ENCODE data around the gene ASGR2. TPM values are rescaled to one million over a fixed set of nuclear protein-coding genes. Genes with fewer than 3 reads are reported as not detected.

The ASGR2 gene
- total RNA-seq, 4 donors from 2014 or later: 0.32 TPM; not detected in 3

- intact Hi-C loops (cut with DNase I; ENCODE audit: low total_unique reads): no loop called here
- in situ Hi-C loops (cut with MboI; ENCODE audit: low pct_ligation_motif_present in 1 of 4, low pct_unique_long_range_greater_than_20kb in 1 of 4, low sequenced_read_pairs in 3 of 4): no loop called here
- no peaks in the 10 kb centered on the region for H3K27me3 ChIP-seq
- 70 to 76% methylated on average over 10 of the region's 10 CpGs for WGBS, 2 donors (ENCODE audit: low coverage in 1 of 2)
- H3K4me3 ChIP-seq: no peak overlapping the region
- H3K4me1 ChIP-seq: no peaks in the 10 kb centered on the region
- no peaks in the 10 kb centered on the region for H3K9me3 ChIP-seq
- H3K27ac ChIP-seq: no peak overlapping the region
- TF ChIP-seq POLR2A (IDR thresholded peaks at IDR 0.05) (no peak), EP300 (IDR thresholded peaks at IDR 0.05; ENCODE audit: low read depth) (no peak), POLR2AphosphoS5 (IDR thresholded peaks at IDR 0.05) (no peak), CTCF (IDR thresholded peaks at IDR 0.05) (no peak)
- no peak for DNase-seq
- no peaks in the 10 kb centered on the region for H3K36me3 ChIP-seq
Observed at GRCh38 chr17:7078711-7079110, 35.9 kb downstream of the ASGR2 start.

DNA sequence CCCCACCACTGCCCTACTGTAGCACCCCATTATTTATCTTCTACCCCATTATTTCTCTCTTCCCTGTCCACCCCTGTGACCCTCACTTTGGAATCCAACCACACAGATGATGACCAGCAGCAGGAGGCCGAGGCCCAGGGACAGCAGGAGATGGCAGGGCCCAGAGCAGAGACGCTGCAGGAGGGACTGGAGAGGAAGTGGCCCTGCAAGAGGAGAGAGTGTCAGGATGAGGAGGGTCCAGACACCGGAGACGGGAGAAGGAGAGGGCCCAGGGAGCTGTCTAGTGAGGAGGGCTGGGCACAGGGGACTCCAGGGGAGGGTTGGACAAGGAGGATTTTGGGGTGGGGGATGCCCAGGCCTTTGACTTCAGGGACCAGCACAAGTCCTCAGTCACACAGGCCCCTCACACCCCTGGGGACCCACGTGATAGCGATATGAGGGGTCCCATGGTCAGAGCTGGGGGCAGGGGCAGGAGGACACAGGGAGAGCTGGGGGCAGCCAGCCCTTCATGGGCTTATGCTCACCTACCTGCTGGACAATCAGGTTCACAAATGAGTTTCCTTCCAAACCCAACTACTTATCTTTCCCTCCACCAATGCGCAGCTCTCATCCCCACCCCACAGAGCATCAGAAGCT is 36.6 kb downstream of the ASGR2 start:
- in situ Hi-C loops (cut with MboI; ENCODE audit: low pct_ligation_motif_present in 1 of 4, low pct_unique_long_range_greater_than_20kb in 1 of 4, low sequenced_read_pairs in 3 of 4) (no loop called here), intact Hi-C loops (cut with DNase I; ENCODE audit: low total_unique reads) (no loop called here)
- no peak for DNase-seq
- H3K4me1 ChIP-seq: no peaks in the 10 kb centered on the region
- no peak overlapping the region for H3K27ac ChIP-seq
- no peaks in the 10 kb centered on the region for H3K27me3 ChIP-seq
- no peak for TF ChIP-seq POLR2AphosphoS5 (IDR thresholded peaks at IDR 0.05)
- no peak for TF ChIP-seq CTCF (IDR thresholded peaks at IDR 0.05)
- TF ChIP-seq EP300 (IDR thresholded peaks at IDR 0.05; ENCODE audit: low read depth): no peak
- no peak for TF ChIP-seq POLR2A (IDR thresholded peaks at IDR 0.05)
- H3K36me3 ChIP-seq: no peaks in the 10 kb centered on the region
- no peaks in the 10 kb centered on the region for H3K9me3 ChIP-seq
- H3K4me3 ChIP-seq: no peak overlapping the region
- 83 to 85% methylated on average over 3 to 7 of the region's 7 CpGs for WGBS, 2 donors (ENCODE audit: low coverage in 1 of 2)

DNA sequence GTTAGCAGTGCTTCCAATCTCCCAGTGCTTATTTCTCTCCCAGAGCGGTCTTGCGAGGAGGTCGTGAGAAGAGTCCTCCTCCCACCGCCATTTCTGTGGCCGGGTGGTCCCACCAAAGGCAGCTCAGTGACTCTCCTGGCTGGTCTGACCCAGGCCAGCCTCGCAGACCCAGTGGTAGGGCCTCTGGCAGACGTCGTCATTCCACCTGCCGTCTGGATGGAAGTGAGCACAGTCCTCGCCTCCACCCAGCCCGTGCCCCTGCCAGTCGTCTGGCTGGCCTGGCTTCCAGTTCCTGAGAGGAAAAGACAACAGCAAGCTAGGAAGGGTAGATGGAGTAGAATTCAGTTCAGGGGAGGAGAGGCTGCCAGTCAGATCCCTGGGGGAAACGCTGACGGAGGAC is 39.7 kb downstream of the ASGR2 start:
- WGBS, 2 donors (ENCODE audit: low coverage in 1 of 2): 84% methylated on average over 14 of the region's 14 CpGs; no CpG with 5 or more reads in 1 of the 2 donors
- H3K27ac ChIP-seq: no peak overlapping the region
- in situ Hi-C loops (cut with MboI; ENCODE audit: low pct_ligation_motif_present in 1 of 4, low pct_unique_long_range_greater_than_20kb in 1 of 4, low sequenced_read_pairs in 3 of 4) (no loop called here), intact Hi-C loops (cut with DNase I; ENCODE audit: low total_unique reads) (no loop called here)
- H3K9me3 ChIP-seq: no peaks in the 10 kb centered on the region
- no peaks in the 10 kb centered on the region for H3K36me3 ChIP-seq
- H3K4me1 ChIP-seq: no peaks in the 10 kb centered on the region
- H3K27me3 ChIP-seq: no peaks in the 10 kb centered on the region
- no peak overlapping the region for H3K4me3 ChIP-seq
- TF ChIP-seq CTCF (IDR thresholded peaks at IDR 0.05) (no peak), EP300 (IDR thresholded peaks at IDR 0.05; ENCODE audit: low read depth) (no peak), POLR2AphosphoS5 (IDR thresholded peaks at IDR 0.05) (no peak), POLR2A (IDR thresholded peaks at IDR 0.05) (no peak)
- no peak for DNase-seq

DNA sequence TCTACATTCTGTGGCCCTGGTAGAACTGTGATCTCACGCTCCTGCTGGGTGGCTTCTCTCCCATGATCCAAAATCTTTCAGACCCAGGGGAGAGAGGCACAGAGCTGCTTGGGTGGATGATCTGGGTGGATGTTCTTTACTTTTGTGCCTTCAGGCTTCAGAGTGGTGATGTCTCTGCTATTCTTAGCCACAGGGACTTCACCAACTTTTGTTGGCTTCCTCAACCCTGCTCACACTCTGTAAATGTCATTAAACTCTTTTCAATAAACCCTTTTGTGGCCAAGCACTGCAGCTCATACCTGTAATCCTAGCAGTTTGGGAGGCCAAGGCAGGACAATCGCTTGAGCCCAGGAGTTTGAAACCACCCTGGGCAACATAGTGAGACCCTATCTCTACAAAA is 42.2 kb downstream of the ASGR2 start:
- WGBS, 2 donors (ENCODE audit: low coverage in 1 of 2): 81% methylated on average over 2 of the region's 2 CpGs; no CpG with 5 or more reads in 1 of the 2 donors
- Histone ChIP-seq H3K27ac (no peak overlapping the region), H3K4me3 (no peak overlapping the region), H3K36me3 (no peaks in the 10 kb centered on the region), H3K27me3 (no peaks in the 10 kb centered on the region), H3K4me1 (no peaks in the 10 kb centered on the region), H3K9me3 (peaks cover 0 to 8% of the 10 kb centered on the region in 2 donors)
- intact Hi-C loops (cut with DNase I; ENCODE audit: low total_unique reads) (no loop called here), in situ Hi-C loops (cut with MboI; ENCODE audit: low pct_ligation_motif_present in 1 of 4, low pct_unique_long_range_greater_than_20kb in 1 of 4, low sequenced_read_pairs in 3 of 4) (no loop called here)
- no peak for DNase-seq
- no peak for TF ChIP-seq POLR2AphosphoS5 (IDR thresholded peaks at IDR 0.05)
- no peak for TF ChIP-seq CTCF (IDR thresholded peaks at IDR 0.05)
- no peak for TF ChIP-seq POLR2A (IDR thresholded peaks at IDR 0.05)
- no peak for TF ChIP-seq EP300 (IDR thresholded peaks at IDR 0.05; ENCODE audit: low read depth)

All from transverse colon (tissue), 4 donors.